ENCODE results near the gene TUBA3E. TPM values are rescaled to one million over a fixed set of nuclear protein-coding genes. Genes with fewer than 3 reads are reported as not detected.
"Not testable (repeated sequence)": the region's sequence is repeated elsewhere in the genome, so short reads cannot be mapped to it uniquely, and the experiment has no call there.

Gene TUBA3E
- total RNA-seq, 2 donors from 2014 or later: 32.6 TPM; not detected in 1

DNA sequence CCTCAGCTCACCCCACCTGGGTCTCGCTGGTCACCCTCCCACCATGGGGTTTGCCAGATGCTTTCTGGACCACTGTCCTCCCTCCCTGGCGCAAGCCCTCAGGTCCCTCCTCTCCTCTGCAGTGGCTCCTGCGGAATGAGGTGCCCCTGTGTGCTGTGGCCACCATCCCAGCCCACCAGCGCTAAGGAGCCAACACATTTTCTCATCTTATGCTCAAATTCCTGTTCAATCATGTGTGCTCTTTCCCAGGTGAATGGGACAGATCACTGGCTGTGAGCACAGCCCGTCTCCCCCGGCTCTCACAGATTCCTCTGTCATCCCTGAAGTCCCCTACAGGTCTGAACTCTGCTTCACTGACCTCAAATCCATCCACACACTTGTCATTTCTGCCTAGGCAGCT is 38.1 kb downstream of the TUBA3E start:
- intact Hi-C loops (cut with DNase I): no loop called here
- Histone ChIP-seq H3K9me3 (no peaks in the 10 kb centered on the region), H3K27ac (no peak overlapping the region), H3K4me3 (no peak overlapping the region), H3K27me3 (replicated peaks; ENCODE audit: insufficient read depth) (no peaks in the 10 kb centered on the region), H3K36me3 (peaks cover 0 to 6% of the 10 kb centered on the region in 2 donors), H3K4me1 (replicated peaks) (no peaks in the 10 kb centered on the region)
- TF ChIP-seq POLR2A (IDR thresholded peaks at IDR 0.05): no peak
- TF ChIP-seq, protein P1, sequence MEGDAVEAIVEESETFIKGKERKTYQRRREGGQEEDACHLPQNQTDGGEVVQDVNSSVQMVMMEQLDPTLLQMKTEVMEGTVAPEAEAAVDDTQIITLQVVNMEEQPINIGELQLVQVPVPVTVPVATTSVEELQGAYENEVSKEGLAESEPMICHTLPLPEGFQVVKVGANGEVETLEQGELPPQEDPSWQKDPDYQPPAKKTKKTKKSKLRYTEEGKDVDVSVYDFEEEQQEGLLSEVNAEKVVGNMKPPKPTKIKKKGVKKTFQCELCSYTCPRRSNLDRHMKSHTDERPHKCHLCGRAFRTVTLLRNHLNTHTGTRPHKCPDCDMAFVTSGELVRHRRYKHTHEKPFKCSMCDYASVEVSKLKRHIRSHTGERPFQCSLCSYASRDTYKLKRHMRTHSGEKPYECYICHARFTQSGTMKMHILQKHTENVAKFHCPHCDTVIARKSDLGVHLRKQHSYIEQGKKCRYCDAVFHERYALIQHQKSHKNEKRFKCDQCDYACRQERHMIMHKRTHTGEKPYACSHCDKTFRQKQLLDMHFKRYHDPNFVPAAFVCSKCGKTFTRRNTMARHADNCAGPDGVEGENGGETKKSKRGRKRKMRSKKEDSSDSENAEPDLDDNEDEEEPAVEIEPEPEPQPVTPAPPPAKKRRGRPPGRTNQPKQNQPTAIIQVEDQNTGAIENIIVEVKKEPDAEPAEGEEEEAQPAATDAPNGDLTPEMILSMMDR (IDR thresholded peaks at IDR 0.05): no peak
- TF ChIP-seq POLR2AphosphoS5 (IDR thresholded peaks at IDR 0.05): no peak
- 93% methylated on average over 6 of the region's 6 CpGs for WGBS
- DNase-seq (ENCODE audit: low spot score): no peak

DNA sequence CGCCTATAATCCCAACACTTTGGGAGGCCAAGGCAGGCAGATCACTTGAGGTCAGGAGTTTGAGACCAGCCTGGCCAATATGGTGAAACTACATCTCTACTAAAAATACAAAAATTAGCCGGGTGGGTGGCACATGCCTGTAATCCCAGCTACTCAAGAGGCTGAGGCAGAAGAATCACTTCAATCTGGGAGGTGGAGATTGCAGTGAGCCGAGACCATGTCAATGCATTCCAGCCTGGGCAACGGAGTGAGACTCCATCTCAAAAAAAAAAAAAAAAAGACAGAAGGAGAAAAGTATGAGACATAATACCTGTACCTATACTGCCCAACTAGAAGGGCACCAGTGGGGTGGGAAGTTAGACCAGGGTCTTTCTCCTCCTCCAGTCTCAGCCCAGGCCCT is 38.9 kb downstream of the TUBA3E start:
- H3K27ac ChIP-seq; H3K36me3 ChIP-seq; intact Hi-C loops (cut with DNase I); H3K4me1 ChIP-seq (replicated peaks); DNase-seq (ENCODE audit: low spot score); H3K9me3 ChIP-seq; H3K4me3 ChIP-seq; H3K27me3 ChIP-seq (replicated peaks; ENCODE audit: insufficient read depth): not testable (repeated sequence)
- 90% methylated on average over 4 of the region's 4 CpGs for WGBS

DNA sequence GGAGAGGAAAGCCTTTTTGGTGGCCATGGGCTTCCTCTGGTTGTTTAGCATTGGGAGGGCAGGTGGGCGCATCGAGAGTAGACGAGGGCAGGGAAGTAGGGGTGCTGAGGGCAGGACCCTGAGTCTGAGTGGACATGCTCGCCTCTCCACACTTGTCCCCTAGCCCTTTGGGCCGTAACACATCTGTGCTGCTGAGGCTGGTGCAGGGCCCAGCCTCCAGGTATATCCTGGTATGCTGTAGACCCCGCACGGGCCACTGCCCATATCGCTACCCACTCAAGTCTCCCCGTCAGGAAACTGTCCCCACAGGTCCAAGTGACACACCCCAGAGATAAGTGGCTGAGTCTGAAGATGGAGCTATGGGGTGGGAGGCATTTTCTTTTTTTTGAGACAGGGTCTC is 39.6 kb downstream of the TUBA3E start:
- Histone ChIP-seq H3K4me3 (no peak overlapping the region), H3K36me3 (peaks cover 0 to 1% of the 10 kb centered on the region in 2 donors), H3K27me3 (replicated peaks; ENCODE audit: insufficient read depth) (no peaks in the 10 kb centered on the region), H3K4me1 (replicated peaks) (no peaks in the 10 kb centered on the region), H3K27ac (no peak overlapping the region), H3K9me3 (no peaks in the 10 kb centered on the region)
- TF ChIP-seq, protein P1 (IDR thresholded peaks at IDR 0.05): no peak
- no peak for TF ChIP-seq POLR2AphosphoS5 (IDR thresholded peaks at IDR 0.05)
- no peak for TF ChIP-seq POLR2A (IDR thresholded peaks at IDR 0.05)
- intact Hi-C loops (cut with DNase I): no loop called here
- no peak for DNase-seq (ENCODE audit: low spot score)
- WGBS: 89% methylated on average over 9 of the region's 9 CpGs

DNA sequence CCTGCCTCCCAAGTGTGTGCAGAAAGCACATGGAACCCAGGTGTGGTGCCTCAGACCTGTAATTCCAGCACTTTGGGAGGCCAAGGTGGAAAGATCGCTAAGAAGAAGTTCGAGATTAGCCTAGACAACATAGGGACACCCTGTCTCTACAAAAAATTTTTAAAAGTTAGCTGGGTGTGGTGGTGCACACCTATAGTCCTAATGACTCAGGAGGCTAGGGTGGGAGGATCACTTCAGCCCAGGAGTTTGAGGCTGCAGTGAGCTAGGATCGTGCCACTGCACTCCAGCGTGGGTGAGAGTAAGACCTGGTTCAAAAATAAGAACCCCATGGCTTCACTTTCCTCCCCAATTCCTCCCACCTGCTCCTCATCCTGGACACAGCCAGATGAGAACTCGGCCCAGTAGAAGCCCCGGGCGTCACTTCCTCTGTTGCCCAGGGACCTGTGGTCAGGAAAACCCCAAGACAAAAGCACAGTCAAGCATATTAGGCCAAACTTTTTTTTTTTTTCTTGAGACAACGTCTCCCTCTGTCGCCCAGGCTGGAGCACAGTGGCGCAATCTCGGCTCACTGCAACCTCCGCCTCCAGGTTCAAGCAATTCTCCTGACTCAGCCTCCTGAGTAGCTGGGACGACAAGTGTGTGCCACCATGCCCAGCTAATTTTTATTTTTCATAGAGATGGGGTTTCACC is 40.3 kb downstream of the TUBA3E start:
- H3K27ac ChIP-seq; H3K9me3 ChIP-seq; H3K27me3 ChIP-seq (replicated peaks; ENCODE audit: insufficient read depth); intact Hi-C loops (cut with DNase I); H3K4me1 ChIP-seq (replicated peaks); DNase-seq (ENCODE audit: low spot score); H3K36me3 ChIP-seq; H3K4me3 ChIP-seq: not testable (repeated sequence)
- 84% methylated on average over 13 of the region's 13 CpGs for WGBS

DNA sequence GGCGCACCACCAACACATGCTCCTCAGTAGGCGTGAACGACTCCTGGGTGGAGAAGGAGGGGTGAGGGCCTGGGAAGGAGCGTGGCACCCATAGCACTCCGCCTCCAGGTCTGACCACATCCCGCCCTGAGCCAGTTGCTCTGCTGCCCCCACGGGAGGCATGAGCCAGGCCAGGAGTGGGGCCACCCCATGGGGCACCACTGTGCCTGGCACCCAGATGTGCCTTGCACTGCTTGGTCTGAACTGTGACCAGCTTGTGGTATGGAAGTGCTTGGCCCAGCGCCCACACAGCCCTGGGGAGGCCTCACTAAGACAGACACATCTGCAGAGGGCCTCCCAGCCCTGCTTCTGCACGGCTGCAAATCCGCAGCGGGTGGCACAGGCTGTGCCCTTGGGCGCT is 40.9 kb downstream of the TUBA3E start:
- H3K36me3 ChIP-seq; intact Hi-C loops (cut with DNase I); H3K9me3 ChIP-seq; H3K4me3 ChIP-seq; H3K27me3 ChIP-seq (replicated peaks; ENCODE audit: insufficient read depth); H3K4me1 ChIP-seq (replicated peaks); H3K27ac ChIP-seq; DNase-seq (ENCODE audit: low spot score): not testable (repeated sequence)
- no CpG with 5 or more reads among the region's 12 CpGs for WGBS

DNA sequence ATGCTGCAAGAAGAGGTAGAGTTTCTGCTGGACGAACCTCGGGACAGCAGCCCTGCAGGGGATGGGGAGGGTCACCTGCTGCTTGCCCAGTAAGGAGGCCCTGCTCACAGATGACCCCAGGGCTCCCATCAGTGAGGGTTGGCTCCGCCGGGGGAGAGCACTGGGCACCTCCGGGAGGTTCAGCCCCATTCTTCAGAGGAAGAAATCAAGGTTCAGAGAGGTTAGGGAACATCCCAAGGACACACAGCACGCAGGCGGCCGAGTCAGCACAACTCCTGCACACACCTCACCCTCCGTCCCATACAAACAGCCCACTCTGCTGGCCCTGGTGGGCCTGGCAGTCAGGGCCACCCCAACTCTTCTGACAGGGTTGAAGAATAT is 41.6 kb downstream of the TUBA3E start:
- intact Hi-C loops (cut with DNase I): no loop called here
- WGBS: 86% methylated on average over 9 of the region's 9 CpGs
- TF ChIP-seq, protein P1 (IDR thresholded peaks at IDR 0.05): no peak
- no peak for TF ChIP-seq POLR2A (IDR thresholded peaks at IDR 0.05)
- TF ChIP-seq POLR2AphosphoS5 (IDR thresholded peaks at IDR 0.05): no peak
- no peaks in the 10 kb centered on the region for H3K4me1 ChIP-seq (replicated peaks)
- H3K36me3 ChIP-seq: no peaks in the 10 kb centered on the region
- no peak for DNase-seq (ENCODE audit: low spot score)
- no peaks in the 10 kb centered on the region for H3K9me3 ChIP-seq
- H3K27ac ChIP-seq: no peak overlapping the region
- H3K27me3 ChIP-seq (replicated peaks; ENCODE audit: insufficient read depth): no peaks in the 10 kb centered on the region
- H3K4me3 ChIP-seq: no peak overlapping the region
